Stimulated activated CD8-positive, alpha-beta memory T cell treated with anti-CD3 and anti-CD28 coated beads, Interleukin-4, amount 100 ng/mL, for 1 hour (primary cell): ENCODE data around the gene ESYT1.

Experiments used
- DNase-seq, 2 donors: peaks; one replicate each; pipeline ENCODE4 v3.0.0-alpha.2; 2020; ENCODE audit warnings: low read depth in 2 of 2, low spot score in 1 of 2

The ESYT1 gene

DNA sequence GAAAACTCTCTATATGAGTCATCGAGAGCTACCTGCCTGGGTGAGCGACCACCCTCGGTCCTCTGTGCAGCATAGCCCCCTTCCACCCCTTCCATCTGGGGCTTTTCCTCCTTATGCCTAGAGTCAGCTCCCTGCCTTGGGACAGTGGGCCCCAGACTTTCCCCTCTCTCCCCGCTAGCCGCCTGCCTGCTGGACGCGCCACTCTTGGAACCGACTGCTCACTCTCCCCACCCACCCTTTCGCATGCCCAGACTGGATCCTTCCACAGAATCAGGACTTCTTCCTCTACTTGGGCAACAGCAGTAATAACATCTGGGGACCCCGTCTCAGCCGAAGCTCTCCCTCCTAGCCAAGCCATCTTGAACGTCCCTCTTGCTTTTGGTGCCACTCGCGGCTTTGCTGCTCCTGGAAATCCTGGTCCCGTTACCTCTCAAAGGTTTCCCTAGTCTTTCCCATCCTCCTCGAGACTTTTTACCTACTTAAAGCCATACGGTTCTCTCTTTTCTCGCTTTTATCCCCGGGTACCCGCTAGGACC lies 671 bp downstream of the ESYT1 start:
- no peak for DNase-seq

DNA sequence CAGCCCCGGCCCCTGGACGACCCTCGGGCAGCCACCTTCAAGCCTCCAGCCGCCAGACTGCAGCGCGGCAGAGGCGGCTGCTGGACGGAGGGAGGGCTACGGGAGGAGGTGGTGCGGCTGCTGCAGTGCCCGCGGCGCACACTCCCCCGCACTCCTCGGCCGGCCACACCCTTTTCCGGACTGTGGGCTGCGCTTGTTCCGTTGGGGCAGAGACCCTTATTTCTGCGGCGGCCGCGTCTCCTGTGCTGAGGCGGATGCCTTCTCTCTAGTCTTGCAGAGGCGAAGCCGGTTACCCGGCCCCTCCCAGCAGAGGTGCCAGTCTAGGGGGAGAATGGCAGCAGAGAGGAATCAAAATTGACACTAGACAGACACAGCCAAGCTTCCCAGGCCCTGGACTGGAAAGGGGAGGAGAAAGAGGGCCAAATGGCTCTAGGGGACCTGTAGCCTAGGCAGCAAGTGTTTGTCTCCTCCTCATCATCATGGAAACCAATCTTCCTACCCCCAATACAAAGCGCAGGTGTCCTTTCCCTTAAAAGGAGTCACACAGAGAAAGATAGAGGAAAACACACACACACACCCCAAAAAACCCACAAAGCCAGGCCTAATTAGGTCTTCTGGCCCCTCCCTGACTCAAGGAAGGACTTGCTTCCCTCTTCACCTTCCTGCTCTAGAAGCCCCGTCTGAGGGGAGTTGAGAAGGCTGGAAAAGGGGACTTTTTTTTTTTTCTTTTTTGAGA lies 1.3 kb downstream of the ESYT1 start:
- peak; percentile 54 to 66 for DNase-seq

DNA sequence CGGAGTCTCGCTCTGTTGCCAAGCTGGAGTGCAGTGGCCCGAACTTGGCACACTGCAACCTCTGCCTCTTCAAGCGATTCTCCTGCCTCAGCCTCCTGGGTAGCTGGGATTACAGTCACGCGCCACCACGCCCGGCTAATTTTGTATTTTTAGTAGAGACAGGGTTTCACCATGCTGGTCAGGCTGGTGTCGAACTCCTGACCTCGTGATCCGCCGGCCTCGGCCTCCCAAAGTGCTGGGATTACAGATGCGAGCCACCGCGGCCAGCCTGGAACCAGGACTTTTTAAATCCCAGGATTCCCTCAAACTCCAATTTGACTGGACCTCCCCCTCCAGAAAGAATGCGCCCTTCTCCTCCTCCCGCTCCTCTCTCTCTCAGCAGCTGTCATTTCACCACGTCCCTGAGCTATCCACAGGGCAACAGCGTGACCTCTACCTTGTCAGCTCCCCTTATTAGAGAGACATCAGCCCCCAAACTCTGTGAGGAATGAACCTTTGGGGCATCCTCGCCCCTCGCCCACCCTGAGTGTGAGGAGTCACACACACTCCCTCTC lies 2.0 kb downstream of the ESYT1 start:
- no peak for DNase-seq

DNA sequence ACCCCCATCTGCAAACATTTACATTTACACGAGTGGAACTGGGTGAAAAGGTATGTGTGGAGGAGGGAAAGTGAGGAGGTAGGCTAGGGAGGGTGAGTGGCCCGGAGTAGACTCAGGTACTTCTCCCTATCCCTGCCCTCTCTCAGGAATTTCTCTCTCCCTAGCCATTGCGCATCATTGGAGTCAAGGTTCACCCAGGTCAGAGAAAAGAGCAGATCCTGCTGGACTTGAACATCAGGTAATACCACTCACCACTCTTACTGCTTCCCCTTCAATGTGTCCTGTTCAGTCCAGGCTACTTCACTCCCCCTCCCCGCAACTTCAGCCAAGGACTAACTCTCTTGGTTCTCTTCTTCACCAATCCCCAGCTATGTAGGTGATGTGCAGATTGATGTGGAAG lies 2.8 kb downstream of the ESYT1 start:
- DNase-seq = no peak

DNA sequence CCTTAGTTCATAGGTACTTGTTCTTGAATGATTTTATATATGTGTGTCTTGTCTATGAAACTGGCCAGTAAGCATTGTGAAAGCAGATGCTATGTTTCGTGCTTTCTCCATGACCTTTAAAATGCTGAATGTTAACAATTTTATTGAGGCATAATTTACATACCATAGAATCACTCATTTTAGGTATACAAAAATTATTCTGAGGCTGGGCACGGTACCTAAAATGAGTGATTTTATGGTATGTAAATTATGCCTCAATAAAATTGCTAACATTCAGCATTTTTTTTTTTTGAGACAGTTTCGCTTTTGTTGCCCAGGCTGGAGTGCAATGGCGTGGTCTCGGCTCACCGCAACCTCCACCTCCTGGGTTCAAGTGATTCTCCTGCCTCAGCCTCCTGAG lies 6.8 kb downstream of the ESYT1 start:
- no peak for DNase-seq

DNA sequence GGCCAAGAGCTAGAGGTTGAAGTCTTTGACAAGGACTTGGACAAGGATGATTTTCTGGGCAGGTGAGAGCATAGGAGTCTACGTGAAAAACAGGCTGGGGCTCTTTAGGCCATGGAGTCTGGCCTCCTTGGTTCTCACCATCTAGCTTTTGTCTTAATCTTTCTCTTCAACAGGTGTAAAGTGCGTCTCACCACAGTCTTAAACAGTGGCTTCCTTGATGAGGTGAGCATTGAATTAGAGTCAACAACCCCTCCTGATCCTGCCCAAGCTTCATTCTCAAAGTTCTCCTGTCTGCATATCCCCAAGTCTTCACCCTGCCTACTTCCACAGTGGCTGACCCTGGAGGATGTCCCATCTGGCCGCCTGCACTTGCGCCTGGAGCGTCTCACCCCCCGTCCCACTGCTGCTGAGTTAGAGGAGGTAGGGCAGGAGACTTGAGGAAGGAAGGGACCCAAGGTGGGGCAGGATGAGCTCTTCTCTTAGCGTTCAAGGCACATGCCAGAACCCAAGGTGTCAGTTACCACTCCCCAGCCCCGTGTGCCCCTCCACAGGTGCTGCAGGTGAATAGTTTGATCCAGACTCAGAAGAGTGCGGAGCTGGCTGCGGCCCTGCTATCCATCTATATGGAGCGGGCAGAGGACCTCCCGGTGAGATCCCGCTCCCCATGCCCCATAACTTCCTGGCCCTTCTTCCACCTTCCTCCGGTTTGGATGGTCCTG lies 9.9 kb downstream of the ESYT1 start:
- DNase-seq = no peak

DNA sequence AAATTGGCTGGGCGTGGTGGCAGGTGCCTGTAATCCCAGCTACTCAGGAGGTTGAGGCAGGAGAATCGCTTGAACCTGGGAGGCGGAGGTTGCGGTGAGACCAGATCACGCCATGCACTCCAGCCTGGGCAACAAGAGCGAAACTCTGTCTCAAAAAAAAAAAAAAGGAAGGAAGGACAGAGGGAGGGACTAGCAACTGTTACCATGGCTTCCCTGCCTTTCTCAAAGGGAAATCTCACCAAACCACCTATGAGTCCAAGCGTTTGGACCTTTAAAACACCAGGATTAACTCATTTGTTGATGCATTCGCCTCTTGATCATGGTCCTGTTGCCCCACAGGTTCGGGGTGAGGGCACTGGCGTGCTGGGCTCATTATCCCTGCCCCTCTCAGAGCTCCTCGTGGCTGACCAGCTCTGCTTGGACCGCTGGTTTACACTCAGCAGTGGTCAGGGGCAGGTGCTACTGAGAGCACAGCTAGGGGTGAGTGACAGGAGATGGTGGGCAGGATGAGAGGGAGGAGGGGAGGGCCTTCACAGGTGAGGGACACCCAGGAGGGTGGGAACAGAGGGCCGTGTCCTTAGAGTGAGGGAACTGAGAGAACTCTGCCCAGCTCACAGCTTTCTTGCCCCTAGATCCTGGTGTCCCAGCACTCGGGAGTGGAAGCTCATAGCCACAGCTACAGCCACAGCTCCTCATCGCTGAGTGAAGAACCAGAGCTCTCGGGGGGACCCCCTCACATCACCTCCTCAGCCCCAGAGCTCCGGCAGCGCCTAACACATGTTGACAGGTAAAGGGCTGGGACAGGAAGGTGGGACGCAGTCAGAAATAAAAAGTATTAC lies 14.1 kb downstream of the ESYT1 start:
- no peak for DNase-seq

DNA sequence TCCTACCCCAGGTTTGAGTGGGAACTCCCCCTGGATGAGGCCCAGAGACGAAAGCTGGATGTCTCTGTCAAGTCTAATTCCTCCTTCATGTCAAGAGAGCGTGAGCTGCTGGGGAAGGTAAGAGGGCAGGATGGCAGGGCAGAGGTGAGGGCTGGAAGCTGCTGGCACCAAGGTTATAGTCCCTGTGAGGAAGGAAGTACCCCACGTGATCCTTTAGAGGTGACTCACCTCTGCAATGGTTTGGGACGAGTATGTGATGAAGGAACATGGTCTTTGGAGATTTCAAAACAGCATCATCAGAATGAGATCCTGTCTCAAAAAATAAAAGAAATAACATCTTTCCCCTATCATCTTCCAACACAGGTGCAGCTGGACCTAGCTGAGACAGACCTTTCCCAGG lies 15.2 kb downstream of the ESYT1 start:
- DNase-seq = no peak

DNA sequence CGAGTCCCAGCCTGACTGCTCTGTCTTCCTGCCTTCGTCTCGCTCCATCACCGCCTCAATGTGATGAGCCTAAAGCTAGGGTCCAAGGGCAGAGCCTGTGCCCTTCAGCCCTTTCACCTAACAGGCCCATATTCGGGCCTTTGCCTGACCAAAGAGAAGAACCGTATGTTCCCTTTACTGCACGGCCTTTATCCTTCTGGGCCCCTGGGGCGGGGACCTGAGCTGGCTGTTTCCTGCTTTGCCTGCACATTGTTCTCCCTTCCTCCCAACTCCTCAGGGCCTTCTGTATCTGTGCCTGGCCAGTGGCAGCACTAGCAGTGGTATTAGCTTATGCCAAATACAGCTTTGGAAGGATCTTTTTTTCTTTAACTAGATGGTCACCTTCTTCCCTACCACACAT lies 15.8 kb downstream of the ESYT1 start:
- DNase-seq = no peak

DNA sequence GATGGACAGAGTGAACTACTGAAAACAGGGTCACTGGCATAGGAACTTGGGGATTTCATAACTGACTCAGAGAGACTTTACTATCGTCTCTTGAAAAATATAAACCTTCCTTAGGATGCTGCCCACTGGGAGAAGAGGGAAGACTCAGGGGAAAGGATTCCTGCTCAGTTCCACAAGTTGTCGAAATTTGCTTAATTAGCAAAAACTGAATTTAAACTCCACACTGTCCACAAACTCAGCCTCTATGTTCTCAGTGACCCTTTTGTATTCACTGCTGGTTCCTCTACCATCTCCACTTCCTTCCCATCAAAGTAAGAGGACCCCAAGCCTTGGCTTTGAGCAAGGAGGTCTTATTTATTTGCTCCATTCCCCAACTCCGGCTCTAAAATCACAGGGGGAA lies 17.1 kb downstream of the ESYT1 start:
- no peak for DNase-seq

DNA sequence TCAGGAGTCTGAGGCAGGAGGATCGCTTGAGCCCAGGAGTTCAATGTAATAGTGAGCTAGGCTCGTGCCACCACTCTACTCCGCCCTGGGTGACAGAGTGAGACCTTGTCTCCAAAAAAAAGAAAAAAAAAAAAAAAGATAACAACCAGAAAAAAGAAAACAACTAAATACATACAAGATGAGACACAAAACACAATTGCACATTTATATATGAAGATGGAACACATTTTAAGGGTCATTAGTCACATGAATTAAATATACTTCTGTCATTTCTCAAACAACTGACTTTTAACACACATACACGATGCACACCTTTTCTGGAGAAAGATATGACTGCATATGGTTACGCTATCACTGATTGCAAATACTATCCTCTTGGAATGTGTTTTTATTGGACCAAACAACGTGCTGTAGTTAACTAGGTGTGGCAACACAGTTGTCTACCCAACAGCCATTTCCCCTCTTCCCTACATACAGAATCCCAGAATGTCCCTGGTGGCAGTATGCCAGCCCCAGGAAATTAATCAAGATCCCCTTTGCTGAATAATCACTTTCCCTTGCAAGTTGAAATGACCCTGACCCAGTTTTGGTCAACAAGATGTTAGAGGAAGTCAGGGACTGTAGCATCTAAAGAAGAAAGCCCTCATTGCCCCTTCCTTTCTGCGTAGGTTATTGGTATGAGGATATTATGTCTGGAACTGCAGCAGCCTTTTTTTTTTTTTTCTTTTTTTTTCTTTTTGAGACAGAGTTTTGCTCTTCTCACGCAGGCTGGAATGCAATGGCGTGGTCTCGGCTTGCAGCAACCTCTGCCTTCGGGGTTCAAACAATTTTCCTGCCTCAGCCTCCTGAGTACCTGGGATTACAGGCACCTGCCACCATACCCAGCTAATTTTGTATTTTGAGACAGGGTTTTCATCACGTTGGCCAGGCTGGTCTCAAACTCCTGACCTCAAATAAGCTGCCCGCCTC lies 18.7 kb downstream of the ESYT1 start:
- DNase-seq = no peak

DNA sequence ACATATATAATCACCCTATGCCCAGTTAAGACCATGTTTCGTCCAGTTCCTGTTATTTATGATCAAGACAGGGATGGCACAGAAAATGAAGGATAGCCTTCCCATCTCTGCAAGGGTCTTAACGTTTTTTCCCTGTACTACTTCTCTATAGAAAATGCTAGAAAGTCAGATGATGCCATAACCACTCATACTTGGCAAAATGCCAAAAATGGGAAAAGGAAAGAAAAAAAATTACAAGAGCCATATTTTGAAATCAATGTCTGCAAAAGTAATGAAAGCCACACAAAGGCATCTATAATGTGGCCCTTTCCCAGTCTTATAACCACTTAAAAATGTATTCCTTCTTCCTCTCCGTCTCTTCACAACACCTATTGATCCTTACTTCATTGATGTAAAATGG lies 22.5 kb downstream of the ESYT1 start:
- DNase-seq = no peak

DNA sequence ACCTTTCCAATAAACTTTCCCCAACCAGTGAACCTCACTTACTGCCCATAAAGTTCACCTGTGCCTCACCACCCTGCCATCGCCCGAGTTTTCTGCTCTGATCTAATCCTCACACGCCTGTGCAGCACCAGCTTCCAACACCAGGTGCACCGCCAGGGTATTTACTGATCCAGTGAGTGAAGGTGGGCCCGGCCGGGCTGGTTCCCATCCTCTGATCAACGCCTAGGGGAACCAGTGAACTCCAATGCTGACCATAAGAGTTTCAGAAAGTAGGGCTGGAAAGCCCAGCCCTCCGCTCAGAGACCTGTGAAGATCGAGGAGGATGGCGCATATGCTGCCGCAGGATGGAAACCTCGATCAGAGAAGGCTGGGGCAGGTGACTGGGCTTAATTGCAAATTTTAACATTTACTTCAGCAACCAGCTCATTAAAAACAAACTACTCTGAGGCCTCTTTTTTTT lies 23.6 kb downstream of the ESYT1 start:
- DNase-seq = peak in 1 of 2 donors; percentile 9

DNA sequence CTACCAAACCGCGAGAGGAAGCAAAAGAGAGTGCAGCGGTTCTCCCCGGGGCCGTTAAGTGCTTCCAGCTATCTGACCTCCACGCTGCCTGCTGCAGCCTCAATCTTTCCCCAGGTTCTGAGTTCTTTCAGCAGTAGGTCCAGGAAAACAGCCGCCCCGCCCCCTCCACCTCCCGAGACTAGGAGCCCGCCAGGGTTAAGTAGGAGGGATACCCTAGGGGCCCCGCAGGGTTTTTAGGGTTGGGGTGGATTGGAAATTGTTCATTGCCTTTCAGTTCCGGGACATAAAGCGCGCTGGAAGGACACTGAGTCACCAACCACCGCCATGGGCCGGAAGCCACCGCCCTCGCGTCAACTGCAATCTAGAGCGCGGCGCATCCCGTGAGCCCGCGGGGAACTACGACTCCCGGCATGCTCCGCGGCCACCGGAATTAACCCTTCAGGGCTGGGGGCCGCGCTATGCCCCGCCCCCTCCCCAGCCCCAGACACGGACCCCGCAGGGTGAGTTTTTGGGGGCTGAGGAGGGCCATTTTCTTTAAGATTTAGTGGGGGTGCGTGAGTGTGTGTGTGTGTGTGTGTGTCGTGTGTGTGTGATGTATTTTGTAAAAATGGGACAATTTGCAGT lies 24.2 kb downstream of the ESYT1 start, which contains the start of gene MYL6B:
MYL6B (plus strand) TSS at position 456 of the 624 bp plus-strand sequence. CDS start 1,332 bp downstream, outside the sequence.
- DNase-seq = peak; percentile 82 to 85

DNA sequence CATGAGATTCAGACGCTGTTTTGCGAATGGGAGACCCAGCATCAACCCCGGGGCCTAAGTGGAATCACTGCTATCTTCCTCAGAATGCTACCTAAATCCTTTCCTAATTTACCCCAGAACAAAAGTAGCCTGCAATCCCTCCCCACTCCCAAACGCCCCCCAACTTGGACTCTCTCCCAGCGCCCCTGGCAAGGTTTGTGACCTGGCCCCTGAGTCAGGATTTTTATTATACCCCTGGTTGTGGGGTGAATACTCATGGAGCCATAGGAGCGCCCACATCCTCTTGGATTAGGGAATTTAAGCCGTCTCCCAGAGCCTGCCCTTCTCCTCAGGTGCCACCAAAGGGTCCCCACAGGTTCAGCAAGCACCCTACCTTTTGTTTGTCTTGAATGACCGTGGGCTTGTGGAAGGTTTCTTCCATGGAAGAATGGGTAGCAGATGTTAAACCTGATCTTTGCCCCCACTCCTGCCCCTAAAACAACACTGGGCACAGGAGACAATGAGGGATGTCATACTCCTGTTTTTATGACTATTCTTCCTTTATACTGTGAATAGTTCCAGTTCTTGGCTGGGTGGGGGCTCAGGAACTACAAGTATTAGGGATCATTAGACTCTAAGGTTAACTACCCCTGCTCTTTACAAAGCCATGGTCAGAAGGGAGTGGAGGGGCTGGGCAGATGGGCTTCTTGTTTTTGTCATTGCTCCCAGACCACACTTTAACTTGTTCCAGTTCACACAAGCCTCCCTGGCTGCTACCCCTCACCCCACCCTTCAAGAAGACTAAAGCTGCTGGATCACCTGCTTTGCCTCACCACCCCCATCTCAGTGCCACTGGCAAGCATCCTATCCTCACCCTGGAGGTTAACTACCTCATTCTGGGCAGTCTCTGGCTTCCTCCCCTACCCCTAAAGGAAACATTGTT lies 24.9 kb downstream of the ESYT1 start:
- no peak for DNase-seq

DNA sequence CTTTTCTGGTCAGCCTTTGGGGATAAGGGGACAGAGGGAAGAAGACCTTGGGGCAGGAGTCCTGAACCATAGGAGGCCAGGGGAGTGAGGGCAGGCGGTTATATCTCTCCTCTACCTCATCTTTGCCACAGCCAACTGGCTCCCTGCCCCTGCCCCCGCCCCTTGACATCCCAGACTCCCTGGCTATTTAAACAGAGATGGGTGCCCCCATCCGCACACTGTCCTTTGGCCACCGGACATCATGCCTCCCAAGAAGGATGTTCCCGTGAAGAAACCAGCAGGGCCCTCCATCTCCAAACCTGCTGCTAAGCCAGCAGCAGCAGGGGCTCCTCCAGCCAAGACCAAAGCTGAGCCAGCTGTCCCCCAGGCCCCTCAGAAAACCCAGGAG lies 25.6 kb downstream of the ESYT1 start:
- DNase-seq = no peak

DNA sequence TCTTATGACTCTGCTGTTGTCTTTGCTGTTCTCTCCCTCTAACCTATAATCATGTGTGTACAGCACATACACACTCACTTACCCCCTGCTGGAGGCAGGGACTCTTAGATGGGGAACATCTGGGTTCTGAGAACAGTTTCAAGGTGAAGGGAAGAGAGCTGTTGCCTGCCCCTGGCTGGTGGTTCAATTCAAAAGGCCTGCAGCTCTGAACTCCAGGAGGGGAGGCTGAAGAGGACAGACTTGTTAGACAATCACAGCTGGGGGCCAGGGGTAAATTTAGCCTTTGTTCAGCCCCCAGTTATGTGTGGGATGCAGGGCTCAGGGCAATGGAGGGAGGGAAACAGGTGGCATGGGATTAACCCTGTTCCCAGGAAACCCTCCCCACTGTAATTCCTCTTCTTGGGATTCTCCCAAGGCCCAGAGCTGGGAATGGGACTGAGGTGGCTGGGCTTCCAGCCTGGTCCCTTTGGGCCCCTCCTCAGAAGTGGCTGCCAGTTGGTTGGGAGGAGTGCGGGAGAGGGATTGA lies 26.2 kb downstream of the ESYT1 start:
- DNase-seq = no peak

DNA sequence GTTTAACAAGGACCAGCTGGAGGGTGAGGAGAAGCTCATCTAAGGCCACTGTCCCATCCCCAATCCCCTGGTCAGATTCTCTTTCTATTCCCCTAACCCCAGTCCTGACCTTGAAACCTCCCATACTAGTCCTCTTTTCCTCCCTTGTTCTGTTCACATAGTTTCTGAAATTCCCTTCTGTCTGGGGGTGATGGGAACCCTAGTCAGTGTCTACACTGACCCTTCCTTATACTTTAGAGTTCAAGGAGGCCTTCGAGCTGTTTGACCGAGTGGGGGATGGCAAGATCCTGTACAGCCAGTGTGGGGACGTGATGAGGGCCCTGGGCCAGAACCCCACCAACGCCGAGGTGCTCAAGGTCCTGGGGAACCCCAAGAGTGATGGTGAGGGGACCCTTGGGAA lies 26.8 kb downstream of the ESYT1 start:
- no peak for DNase-seq
